HG02623 (cell line): Measurements from ENCODE around the gene POU2AF2.

Source experiments
- ATAC-seq: cut with Tn5 transposase; IDR thresholded peaks from one replicate; pipeline ENCODE4 v1.9.1; 2021; ENCODE audit warnings: moderate library complexity; ENCODE audit not compliant: unreplicated experiment

POU2AF2 gene

DNA sequence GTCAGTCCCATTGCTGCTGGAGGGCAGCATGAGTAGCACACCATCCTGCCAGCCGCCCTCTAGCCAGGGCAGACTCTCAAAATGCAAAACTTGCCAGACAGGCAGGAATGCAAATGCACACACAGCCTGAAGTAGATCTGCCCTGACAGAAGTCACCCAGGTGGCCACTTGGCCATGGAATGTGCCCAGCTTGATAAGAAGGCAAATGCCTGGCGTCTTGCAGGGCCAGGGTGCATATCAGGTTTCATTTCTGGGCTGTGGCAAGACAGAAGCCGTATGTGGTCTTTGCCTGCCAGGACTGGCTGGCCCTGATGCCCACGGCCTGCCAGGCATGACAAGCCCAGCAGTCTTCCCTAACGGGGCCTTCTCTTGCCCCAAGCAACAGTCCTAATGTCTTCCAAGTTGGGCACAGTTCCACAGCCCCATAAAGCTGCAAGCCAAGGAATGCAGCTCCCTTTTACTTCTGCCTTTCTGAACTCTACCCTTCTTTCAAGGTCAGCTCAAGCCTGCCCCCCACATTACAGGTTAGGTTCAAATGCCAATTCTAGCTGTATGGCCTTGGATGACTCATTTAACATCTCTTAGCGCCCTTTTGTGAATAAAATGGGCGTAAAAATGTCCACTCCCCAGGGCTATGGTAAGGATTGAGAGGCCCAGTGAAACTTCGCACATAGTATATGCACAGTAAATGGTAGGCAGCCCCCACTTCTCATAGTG, 82.5 kb downstream of the POU2AF2 start:
- no peak for ATAC-seq

DNA sequence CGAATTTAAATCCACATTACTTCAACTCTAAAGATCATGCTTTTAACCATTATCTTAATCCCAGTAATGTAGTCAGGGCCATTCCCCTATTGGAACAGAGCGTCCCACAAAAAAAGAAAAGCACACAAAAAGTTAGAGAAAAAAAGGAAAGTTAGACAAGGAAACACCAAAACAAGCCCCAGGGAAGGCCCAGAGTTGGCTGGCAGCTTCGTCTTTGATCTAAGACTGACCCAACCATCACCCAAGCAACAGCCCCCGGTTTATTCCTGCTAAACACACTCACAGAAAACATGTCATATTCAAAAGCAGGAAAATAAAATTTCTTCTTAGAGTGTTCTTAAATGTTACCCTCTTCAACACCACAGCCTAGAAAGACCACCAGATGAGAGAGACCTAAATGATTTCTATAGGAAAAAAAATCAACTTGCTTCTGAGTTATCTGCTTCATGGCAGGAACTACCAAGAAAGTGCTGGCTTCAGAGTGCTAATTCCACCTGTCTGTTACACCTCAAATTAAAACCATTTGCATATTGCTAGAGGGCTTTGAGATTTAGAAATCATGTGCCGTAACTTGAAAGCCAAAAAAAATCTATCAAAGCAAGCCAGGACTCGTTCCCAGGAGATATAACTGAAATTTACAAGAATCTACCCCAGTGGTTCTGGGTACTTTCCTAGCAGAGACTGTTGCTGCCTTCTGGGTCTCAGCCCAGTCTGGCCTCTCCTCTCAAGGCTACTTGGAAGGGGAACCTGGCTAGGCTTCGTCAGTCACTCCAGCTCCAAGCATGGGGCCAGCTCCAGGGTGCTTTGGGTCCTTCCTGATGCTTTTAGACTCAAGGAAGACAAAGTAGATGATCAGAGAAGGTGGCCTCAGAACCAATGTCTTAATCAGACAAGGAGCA, 84.0 kb downstream of the POU2AF2 start:
- ATAC-seq = no peak

GRCh38 chr11:111330234-111330893, 84.8 kb downstream of the POU2AF2 start:
- ATAC-seq = no peak

DNA sequence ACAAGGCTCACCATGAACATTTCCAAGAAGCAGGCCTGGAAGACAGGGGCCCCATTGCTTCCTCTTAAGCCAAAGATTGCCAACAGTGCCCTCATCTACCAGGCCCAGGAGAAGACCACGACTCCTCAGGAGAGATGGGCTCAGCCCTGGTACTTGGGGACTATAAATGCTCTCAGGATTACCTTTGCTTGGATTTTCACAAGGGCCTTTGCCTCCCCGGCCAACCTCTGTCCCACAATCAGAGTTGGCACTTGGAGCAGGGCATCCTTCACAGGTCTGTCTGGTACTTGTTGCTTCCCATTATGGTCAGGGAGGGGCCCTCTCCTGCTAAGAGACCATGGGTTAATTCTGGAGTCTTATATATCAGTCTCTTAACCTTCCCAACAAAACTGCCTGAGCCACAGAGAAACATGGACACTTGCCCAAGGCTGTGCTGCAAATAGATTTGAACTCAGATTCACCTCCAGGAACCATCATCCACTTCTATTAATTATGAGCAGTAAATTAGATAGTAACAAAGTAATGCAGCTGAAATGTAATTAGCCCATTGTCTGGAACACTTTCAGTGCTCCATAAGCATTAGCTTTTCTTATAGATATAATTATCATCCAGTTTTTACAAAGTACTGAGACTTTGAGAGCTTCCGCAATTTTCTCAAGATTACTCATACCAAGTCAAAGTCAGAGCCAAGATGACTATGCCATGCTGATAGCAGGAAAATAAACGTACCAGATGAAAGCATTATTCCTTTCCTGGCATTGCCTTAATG, 86.4 kb downstream of the POU2AF2 start:
- ATAC-seq = no peak

DNA sequence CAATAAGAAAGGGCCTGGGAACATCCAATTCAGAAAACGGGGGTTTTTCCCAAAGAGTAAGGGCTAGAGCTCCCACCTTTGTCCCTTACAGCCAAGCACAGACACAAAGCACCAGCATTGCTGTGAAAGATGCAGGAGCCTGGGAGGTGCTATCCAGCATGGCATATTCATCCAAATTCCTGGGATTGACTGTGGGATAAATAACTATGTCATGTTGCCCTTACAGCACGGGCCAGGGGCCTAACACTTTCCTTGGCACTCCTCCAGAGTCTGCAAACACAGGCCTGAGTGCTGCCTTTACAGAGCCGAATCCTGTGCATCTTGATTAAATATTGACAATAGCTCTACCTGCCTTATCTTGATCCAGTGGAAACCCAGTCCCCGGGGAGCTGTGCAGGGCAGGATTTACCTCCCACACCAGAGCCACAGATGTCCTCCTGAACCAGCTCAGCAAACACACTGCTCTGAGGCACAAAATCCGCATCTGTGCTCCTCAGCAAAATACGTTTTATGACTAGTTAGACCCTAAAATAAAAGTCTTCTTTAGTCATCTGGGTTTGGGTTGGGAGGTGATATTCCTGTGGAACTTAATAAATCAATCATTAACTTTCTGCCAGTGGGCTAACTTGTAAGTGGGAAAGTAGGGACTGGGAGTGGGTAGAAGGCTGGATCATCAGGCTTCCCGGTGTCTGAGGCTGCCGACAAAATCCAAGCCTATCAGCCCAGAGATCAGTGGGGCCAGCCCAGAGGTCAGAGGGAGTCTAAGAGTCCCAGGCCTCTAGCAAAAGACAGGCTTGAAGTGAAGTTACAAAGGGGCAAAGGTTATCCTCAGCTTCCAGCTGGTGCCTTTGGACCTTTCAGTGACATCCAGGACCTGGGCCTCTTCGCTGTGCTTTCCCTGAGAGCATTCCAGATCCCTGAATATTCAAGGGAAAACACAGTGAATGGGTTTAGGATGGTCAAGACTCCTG, 89.3 kb downstream of the POU2AF2 start:
- no peak for ATAC-seq

DNA sequence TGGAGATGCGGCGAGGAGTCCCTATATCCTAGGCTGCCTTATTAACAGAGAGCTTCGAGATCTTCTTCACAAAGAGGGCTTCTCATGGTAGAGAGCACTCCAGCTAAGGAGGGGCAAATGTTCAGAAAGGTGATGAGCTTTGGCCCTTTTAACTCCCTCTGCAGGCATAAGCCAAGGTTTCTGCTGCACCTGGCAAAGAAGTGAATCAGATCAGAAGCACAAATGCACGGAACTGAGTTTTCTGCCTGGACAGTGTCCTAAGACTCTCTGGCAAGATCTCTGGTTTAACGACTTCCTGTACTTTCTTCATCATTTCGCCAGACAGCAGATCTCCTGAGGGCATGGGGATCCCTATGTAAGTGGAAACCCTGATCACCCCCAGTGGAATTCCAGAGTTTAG, 90.0 kb downstream of the POU2AF2 start:
- no peak for ATAC-seq
